SK-MEL-5 (cell line): Measurements from ENCODE around the gene CAMK2N1. TPM values are rescaled to one million over a fixed set of nuclear protein-coding genes. Genes with fewer than 3 reads are reported as not detected.
"Not testable (repeated sequence)": the region's sequence is repeated elsewhere in the genome, so short reads cannot be mapped to it uniquely, and the experiment has no call there.

Experiments
- DNase-seq: peaks from one replicate; pipeline ENCODE4 v3.0.0-alpha.2; 2016; ENCODE audit warnings: low read depth, low spot score
- in situ Hi-C: cut with HindIII; loops from 2 replicates; pipeline ENCODE4 v1.10.0; 2016; ENCODE audit warnings: low sequenced_read_pairs, high pct_unique_total_duplicates, low pct_unique_long_range_greater_than_20kb
- total RNA-seq: library from RNA; depleted of rRNA; stranded (reverse); fragments of >200 nt; shearing (Covaris generic); gene quantifications from 2 replicates; pipeline ENCODE4 v1.2.3, GENCODE V29; 2014

CAMK2N1 gene
- total RNA-seq, 1 experiment from 2014 or later = 1.7 TPM

- no peak for DNase-seq
- in situ Hi-C loops = no loop called here
Observed at GRCh38 chr1:20499718-20500117, 13.7 kb upstream of the CAMK2N1 start.

- in situ Hi-C loops = no loop called here
- no peak for DNase-seq
Observed at GRCh38 chr1:20499105-20499504, 13.1 kb upstream of the CAMK2N1 start.

GRCh38 chr1:20498116-20498515 is 12.1 kb upstream of the CAMK2N1 start:
- in situ Hi-C loops = no loop called here

GRCh38 chr1:20497506-20497905 is 11.5 kb upstream of the CAMK2N1 start:
- in situ Hi-C loops = no loop called here
- DNase-seq = no peak

More at GRCh38 chr1:20498116-20498515, 12.1 kb upstream of the CAMK2N1 start:
- no peak for DNase-seq

- in situ Hi-C loops = not testable (repeated sequence)
Observed at GRCh38 chr1:20496725-20497383, 10.8 kb upstream of the CAMK2N1 start.

GRCh38 chr1:20496241-20496661 is 10.2 kb upstream of the CAMK2N1 start:
- in situ Hi-C loops = no loop called here
- DNase-seq = peak; percentile 16

More at GRCh38 chr1:20496725-20497383, 10.8 kb upstream of the CAMK2N1 start:
- not testable (repeated sequence) for DNase-seq

- in situ Hi-C loops = no loop called here
- no peak for DNase-seq
Observed at GRCh38 chr1:20495661-20496060, 9.7 kb upstream of the CAMK2N1 start.

GRCh38 chr1:20494609-20495311 is 8.8 kb upstream of the CAMK2N1 start:
- in situ Hi-C loops = no loop called here
- no peak for DNase-seq

GRCh38 chr1:20493839-20494608 is 8.0 kb upstream of the CAMK2N1 start:
- in situ Hi-C loops = no loop called here
- DNase-seq = peak; percentile 85

GRCh38 chr1:20493309-20493708 is 7.3 kb upstream of the CAMK2N1 start:
- in situ Hi-C loops = no loop called here
- no peak for DNase-seq

GRCh38 chr1:20492751-20493150 is 6.7 kb upstream of the CAMK2N1 start:
- DNase-seq = no peak
- in situ Hi-C loops = no loop called here

GRCh38 chr1:20491866-20492265 is 5.9 kb upstream of the CAMK2N1 start:
- in situ Hi-C loops = no loop called here
- no peak for DNase-seq

GRCh38 chr1:20491178-20491577 is 5.2 kb upstream of the CAMK2N1 start:
- in situ Hi-C loops = no loop called here
- no peak for DNase-seq

GRCh38 chr1:20487236-20487590 is 1.2 kb upstream of the CAMK2N1 start:
- no peak for DNase-seq
- in situ Hi-C loops = no loop called here

GRCh38 chr1:20486457-20487235 is 636 bp upstream of the CAMK2N1 start:
- in situ Hi-C loops = no loop called here
- DNase-seq = peak; percentile 20

GRCh38 chr1:20484519-20485462 is 1.2 kb downstream of the CAMK2N1 start:
- no peak for DNase-seq

More at GRCh38 chr1:20484519-20485462, 1.2 kb downstream of the CAMK2N1 start:
- in situ Hi-C loops = no loop called here
